Endothelial cell of umbilical vein (primary cell): ENCODE measurements around the gene SLC30A10.

ENCODE experiments used
- EZH2 ChIP-seq: IDR thresholded peaks from 2 replicates; pipeline ENCODE4 v1.6.1; 2012; ENCODE audit warnings: borderline replicate concordance, low read depth, mild to moderate bottlenecking, moderate library complexity, low read length, inconsistent platforms; ENCODE audit not compliant: severe bottlenecking
- POLR2A ChIP-seq: IDR thresholded peaks from 2 replicates; pipeline ENCODE4 v1.6.1; 2012; ENCODE audit warnings: low read depth, mild to moderate bottlenecking, control low read depth, low read length
- TF ChIP-seq, protein P1 (sequence below): IDR thresholded peaks from 2 replicates; pipeline ENCODE4 v1.6.1; 2011; ENCODE audit not compliant: insufficient read depth, insufficient read length
- TF ChIP-seq, protein P2 (sequence below), 2 donors: IDR thresholded peaks; 1 replicate in 1 of 2; 2 replicates in 1 of 2; pipeline ENCODE4 v1.5.1; 2011; ENCODE audit warnings: low read length in 2 of 2, mild to moderate bottlenecking in 2 of 2, moderate library complexity in 2 of 2, control low read depth in 1 of 2, inconsistent platforms in 1 of 2, low read depth in 1 of 2; ENCODE audit not compliant: insufficient read depth in 1 of 2; ENCODE audit errors: extremely low read depth in 1 of 2

DNA sequence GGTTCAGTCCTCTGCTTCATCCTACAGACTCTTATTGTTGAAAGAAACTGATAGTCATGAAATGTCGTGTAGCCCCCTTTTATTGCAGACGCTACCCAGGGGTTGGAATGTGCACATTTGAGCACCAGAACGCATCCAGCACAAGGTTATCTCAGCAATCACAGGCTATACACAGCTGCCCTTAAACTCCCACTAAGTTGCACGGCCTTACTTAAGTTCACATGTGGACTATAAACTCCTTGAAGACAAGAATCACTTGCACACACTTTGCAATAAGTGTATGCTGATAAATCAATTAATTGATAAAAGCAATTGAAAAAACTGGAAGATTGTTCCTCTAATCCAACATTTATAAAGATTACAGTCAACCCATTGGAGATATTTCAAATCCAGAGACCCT is 18.9 kb downstream of the SLC30A10 start:
- TF ChIP-seq EZH2 (no peak), POLR2A (no peak)
- TF ChIP-seq, protein P1, sequence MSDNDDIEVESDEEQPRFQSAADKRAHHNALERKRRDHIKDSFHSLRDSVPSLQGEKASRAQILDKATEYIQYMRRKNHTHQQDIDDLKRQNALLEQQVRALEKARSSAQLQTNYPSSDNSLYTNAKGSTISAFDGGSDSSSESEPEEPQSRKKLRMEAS = no peak
- TF ChIP-seq, protein P2, sequence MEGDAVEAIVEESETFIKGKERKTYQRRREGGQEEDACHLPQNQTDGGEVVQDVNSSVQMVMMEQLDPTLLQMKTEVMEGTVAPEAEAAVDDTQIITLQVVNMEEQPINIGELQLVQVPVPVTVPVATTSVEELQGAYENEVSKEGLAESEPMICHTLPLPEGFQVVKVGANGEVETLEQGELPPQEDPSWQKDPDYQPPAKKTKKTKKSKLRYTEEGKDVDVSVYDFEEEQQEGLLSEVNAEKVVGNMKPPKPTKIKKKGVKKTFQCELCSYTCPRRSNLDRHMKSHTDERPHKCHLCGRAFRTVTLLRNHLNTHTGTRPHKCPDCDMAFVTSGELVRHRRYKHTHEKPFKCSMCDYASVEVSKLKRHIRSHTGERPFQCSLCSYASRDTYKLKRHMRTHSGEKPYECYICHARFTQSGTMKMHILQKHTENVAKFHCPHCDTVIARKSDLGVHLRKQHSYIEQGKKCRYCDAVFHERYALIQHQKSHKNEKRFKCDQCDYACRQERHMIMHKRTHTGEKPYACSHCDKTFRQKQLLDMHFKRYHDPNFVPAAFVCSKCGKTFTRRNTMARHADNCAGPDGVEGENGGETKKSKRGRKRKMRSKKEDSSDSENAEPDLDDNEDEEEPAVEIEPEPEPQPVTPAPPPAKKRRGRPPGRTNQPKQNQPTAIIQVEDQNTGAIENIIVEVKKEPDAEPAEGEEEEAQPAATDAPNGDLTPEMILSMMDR (IDR thresholded peaks at IDR 0.05; ENCODE audit: extremely low read depth in 1 of 2, insufficient read depth in 1 of 2, low read depth in 1 of 2, low read length in 2 of 2) = no peak
